Sigmoid colon (tissue), 7 donors: ENCODE measurements around the gene STKLD1. TPM values are rescaled to one million over a fixed set of nuclear protein-coding genes. Genes with fewer than 3 reads are reported as not detected.

Experiments used
- DNase-seq: peaks from one replicate; pipeline ENCODE4 v3.0.0-alpha.2; 2019
- H3K27ac ChIP-seq, 4 donors: fragments of 200-600 bp; sonication (generic); one replicate each; pipeline ENCODE4 v1.5.1; 2016 to 2019; ENCODE audit warnings: mild to moderate bottlenecking in 1 of 4
- H3K27me3 ChIP-seq, 3 donors: fragments of 200-600 bp; sonication (generic); one replicate each; pipeline ENCODE4 v1.5.1; 2019; ENCODE audit warnings: mild to moderate bottlenecking in 1 of 3
- H3K36me3 ChIP-seq, 4 donors: fragments of 200-600 bp; sonication (generic); one replicate each; pipeline ENCODE4 v1.5.1; 2016 to 2019
- H3K4me1 ChIP-seq, 4 donors: fragments of 200-600 bp; sonication (generic); one replicate each; pipeline ENCODE4 v1.5.1; 2017 to 2019
- H3K4me3 ChIP-seq, 4 donors: fragments of 200-600 bp; sonication (generic); one replicate each; pipeline ENCODE4 v1.5.1; 2017 to 2019; ENCODE audit warnings: mild to moderate bottlenecking in 2 of 4, moderate library complexity in 1 of 4
- H3K9me3 ChIP-seq, 4 donors: fragments of 200-600 bp in 3 of 4; sonication (generic) in 3 of 4; one replicate each; pipeline versions ENCODE4 v1.5.1 to v1.6.1; 2013 to 2019
- CTCF ChIP-seq, 4 experiments: fragments of 450-650 bp in 3 of 4; fragments of 200-600 bp in 1 of 4; IDR thresholded peaks; one replicate each; pipeline ENCODE4 v1.5.1; 2016 to 2019; ENCODE audit warnings: antibody characterized with exemption in 4 of 4, mild to moderate bottlenecking in 3 of 4, moderate library complexity in 2 of 4
- EP300 ChIP-seq, 4 donors: sonication (generic); formaldehyde crosslinking; IDR thresholded peaks; one replicate each; pipeline ENCODE4 v1.6.1; 2017; ENCODE audit warnings: antibody characterized with exemption in 4 of 4
- POLR2A ChIP-seq, 2 donors: fragments of 450-650 bp; IDR thresholded peaks; one replicate each; pipeline ENCODE4 v1.6.1; 2016; ENCODE audit warnings: antibody characterized with exemption in 2 of 2, mild to moderate bottlenecking in 2 of 2, moderate library complexity in 2 of 2
- POLR2AphosphoS5 ChIP-seq, 4 donors: sonication (generic); formaldehyde crosslinking; IDR thresholded peaks; one replicate each; pipeline ENCODE4 v1.6.1; 2017; ENCODE audit warnings: antibody characterized with exemption in 4 of 4
- WGBS, 2 donors: extraction: QIAGEN DNeasy Blood & Tissue Kit; methylation state at CpG; one replicate each; pipeline ENCODE4 v1.1.7; 2013; 5-methylcytosine and 5-hydroxymethylcytosine counted together
- intact Hi-C: fragments of 100-400 bp; cut with DNase I; formaldehyde crosslinking; loops from one replicate; pipeline ENCODE4 v1.15.1; 2023
- polyA plus RNA-seq, 3 donors: library from polyadenylated mRNA; stranded (reverse); fragments of 200-250 nt; gene quantifications; one replicate each; pipeline ENCODE4 v1.2.3, GENCODE V29; 2013
- total RNA-seq, 4 donors: library from RNA; depleted of rRNA; stranded (reverse); fragments of >200 nt; gene quantifications; one replicate each; pipeline ENCODE4 v1.1.0, GENCODE V29; 2016
- donor health status: healthy with polysubstance abuse.
- donor health status: Bipolar disorder and iron deficiency.
- donor health status: healthy.

The STKLD1 gene
- total and polyA plus RNA-seq, 7 donors: 0.49 to 8.3 (median 1.5) TPM; not detected in 1

DNA sequence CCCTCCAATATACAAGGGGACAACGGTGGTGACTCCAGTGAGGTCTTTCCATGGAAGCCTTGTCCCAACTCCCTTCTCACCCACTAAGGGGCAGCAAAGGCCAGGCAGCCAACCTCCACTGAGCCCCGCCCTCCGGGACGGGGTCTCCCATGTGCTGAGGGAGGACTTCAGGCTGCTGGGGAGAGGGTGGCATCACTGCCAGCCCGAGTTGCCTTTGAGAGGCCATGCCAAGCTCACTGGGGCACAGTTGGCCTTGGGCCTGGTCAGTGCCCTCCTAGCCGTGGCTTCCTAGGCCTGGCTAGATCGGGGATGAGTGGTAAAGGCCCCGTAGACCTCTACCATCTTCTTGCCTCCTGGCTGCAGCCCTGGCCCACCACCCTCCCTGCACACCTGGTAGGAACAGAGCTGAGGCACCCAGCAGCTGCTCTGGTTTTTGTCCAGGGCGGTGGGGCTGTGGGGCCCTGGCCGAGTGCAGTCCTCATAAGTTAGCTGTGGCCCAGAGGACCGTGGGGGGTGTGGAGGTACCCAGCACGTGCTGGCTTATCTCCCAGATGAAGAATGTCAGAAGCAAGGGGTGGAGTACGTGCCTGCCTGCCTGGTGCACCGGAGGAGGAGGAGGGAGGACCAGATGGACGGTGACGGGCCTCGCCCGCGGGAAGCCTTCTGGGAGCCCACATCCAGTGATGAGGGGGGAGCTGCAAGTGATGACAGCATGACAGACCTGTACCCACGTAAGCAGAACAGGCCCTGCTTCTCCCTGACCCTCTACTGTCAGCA lies 16.6 kb upstream of the STKLD1 start:
- intact Hi-C loops: no loop called here
- Histone ChIP-seq H3K36me3 (peaks cover 0 to 51% (median 29%) of the 10 kb centered on the region in 4 donors), H3K27me3 (no peaks in the 10 kb centered on the region), H3K4me3 (no peak overlapping the region), H3K27ac (peak overlapping the region in 1 of 4 donors; percentile 8), H3K4me1 (peaks cover 0 to 30% (median 26%) of the 10 kb centered on the region in 4 donors), H3K9me3 (no peaks in the 10 kb centered on the region)
- no peak for DNase-seq
- WGBS, 2 donors: 63 to 77% methylated on average over 20 of the region's 20 CpGs
- TF ChIP-seq POLR2A (IDR thresholded peaks at IDR 0.05): no peak
- peak in 1 of 4 donors; percentile 1 for TF ChIP-seq POLR2AphosphoS5 (IDR thresholded peaks at IDR 0.05)

GRCh38 chr9:133360400-133361393 lies 15.5 kb upstream of the STKLD1 start:
- Histone ChIP-seq H3K36me3 (peaks cover 2 to 62% (median 36%) of the 10 kb centered on the region in 4 donors), H3K27me3 (no peaks in the 10 kb centered on the region), H3K9me3 (no peaks in the 10 kb centered on the region), H3K4me1 (peaks cover 0 to 19% (median 14%) of the 10 kb centered on the region in 4 donors), H3K4me3 (no peak overlapping the region), H3K27ac (no peak overlapping the region)
- TF ChIP-seq CTCF (IDR thresholded peaks at IDR 0.05) (no peak), POLR2A (IDR thresholded peaks at IDR 0.05) (no peak), POLR2AphosphoS5 (IDR thresholded peaks at IDR 0.05) (no peak), EP300 (IDR thresholded peaks at IDR 0.05) (no peak)
- 81% methylated on average over 21 of the region's 21 CpGs for WGBS, 2 donors
- intact Hi-C loops: no loop called here
- DNase-seq: no peak

GRCh38 chr9:133361507-133362092 lies 14.6 kb upstream of the STKLD1 start:
- H3K27me3 ChIP-seq: no peaks in the 10 kb centered on the region
- TF ChIP-seq POLR2A (IDR thresholded peaks at IDR 0.05): no peak
- TF ChIP-seq CTCF (IDR thresholded peaks at IDR 0.05): no peak
- no peak for TF ChIP-seq EP300 (IDR thresholded peaks at IDR 0.05)
- no peak for TF ChIP-seq POLR2AphosphoS5 (IDR thresholded peaks at IDR 0.05)
- peaks cover 11 to 71% (median 42%) of the 10 kb centered on the region in 4 donors for H3K36me3 ChIP-seq
- H3K27ac ChIP-seq: no peak overlapping the region
- DNase-seq: no peak
- no peaks in the 10 kb centered on the region for H3K9me3 ChIP-seq
- peaks cover 0 to 16% (median 12%) of the 10 kb centered on the region in 4 donors for H3K4me1 ChIP-seq
- intact Hi-C loops: no loop called here
- no peak overlapping the region for H3K4me3 ChIP-seq
- 85 to 88% methylated on average over 13 of the region's 13 CpGs for WGBS, 2 donors

DNA sequence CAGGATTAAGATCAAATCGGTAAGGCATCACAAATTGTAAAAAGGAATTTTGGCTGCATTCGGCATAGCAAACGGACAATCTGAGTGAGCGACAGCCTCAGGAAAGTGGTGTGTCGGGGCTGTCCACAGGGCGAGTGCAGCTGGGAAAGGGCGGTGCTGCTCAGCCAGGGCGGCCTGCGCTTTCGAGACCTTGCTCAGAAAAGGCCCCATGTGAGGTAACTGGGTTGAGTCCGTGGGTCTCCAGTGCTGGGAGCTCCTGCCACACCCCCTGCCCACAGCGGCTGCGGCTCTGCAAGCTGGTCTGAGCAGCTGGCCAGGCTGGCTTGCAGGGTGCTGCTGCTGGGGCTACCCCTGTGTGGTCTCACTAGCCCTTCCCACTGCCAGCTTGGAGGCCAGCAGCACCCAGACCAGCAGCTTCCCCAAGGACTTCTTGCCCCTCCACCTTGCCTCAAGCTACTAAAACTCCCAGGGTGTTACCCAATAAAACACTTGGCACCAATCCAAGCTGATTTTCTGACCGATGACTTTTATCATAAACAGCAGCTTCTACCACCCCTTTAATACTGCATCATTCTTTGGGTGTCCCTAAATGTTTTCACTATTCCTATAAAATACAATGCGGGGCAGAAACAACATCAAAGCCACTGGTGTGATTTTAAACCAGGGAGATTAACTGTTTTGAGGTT lies 13.7 kb upstream of the STKLD1 start:
- no peak overlapping the region for H3K27ac ChIP-seq
- peaks cover 16 to 78% (median 48%) of the 10 kb centered on the region in 4 donors for H3K36me3 ChIP-seq
- TF ChIP-seq EP300 (IDR thresholded peaks at IDR 0.05) (no peak), POLR2A (IDR thresholded peaks at IDR 0.05) (no peak), POLR2AphosphoS5 (IDR thresholded peaks at IDR 0.05) (no peak), CTCF (IDR thresholded peaks at IDR 0.05) (no peak)
- H3K4me1 ChIP-seq: peaks cover 0 to 12% (median 8%) of the 10 kb centered on the region in 4 donors
- no peaks in the 10 kb centered on the region for H3K9me3 ChIP-seq
- 89 to 92% methylated on average over 15 of the region's 15 CpGs for WGBS, 2 donors
- no peak for DNase-seq
- H3K27me3 ChIP-seq: no peaks in the 10 kb centered on the region
- no peak overlapping the region for H3K4me3 ChIP-seq
- intact Hi-C loops: no loop called here
